ENCODE measurements around the gene C1orf174.

Gene C1orf174

DNA sequence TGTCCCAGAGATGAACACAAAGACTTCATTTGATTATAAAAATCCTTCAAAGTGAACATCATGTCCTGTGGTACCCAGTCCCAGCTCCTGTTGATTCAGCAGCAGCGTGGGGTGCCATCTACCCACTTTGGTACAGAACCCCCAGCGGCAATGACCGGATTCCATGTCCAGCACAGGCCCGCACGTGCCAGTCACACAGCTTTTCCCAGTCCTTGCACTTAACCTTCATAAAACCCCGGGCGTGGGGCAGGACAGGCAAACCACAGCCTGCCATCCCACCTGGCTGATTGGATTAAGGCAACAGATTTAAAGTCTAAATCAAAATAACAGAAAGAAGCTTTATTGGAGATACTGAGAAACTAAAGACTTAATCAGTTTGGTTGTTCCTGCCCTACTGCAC is 58.6 kb downstream of the C1orf174 start:
- no peaks in the 10 kb centered on the region for H3K27me3 ChIP-seq (ENCODE audit: control insufficient read depth, insufficient read depth, low read length)
- no peaks in the 10 kb centered on the region for H3K4me1 ChIP-seq (ENCODE audit: control insufficient read depth, insufficient read depth, low read length)
- H3K9ac ChIP-seq (ENCODE audit: low read length) = no peak overlapping the region
- peaks cover 20% of the 10 kb centered on the region for H3K36me3 ChIP-seq (ENCODE audit: control insufficient read depth, insufficient read depth, low read length)
- H3K4me3 ChIP-seq (ENCODE audit: low read length) = no peak overlapping the region
- H3K27ac ChIP-seq (ENCODE audit: low read depth, low read length) = no peak overlapping the region
